Mesenchymal stem cell (in vitro differentiated cells and primary cell): ENCODE measurements around the gene SCRN2.

Experiments used
- DNase-seq: peaks from one replicate; pipeline ENCODE4 v3.0.0-alpha.2; 2013
- H2AFZ ChIP-seq: one replicate; pipeline ENCODE4 v1.6.1; 2013; ENCODE audit warnings: low read depth, mild to moderate bottlenecking, control low read depth, inconsistent platforms, low read length, moderate library complexity
- H2AK5ac ChIP-seq: 2 replicates; pipeline ENCODE4 v1.6.1; 2013; ENCODE audit warnings: low read length, moderate library complexity, mild to moderate bottlenecking, inconsistent platforms; ENCODE audit not compliant: severe bottlenecking
- H2BK120ac ChIP-seq: one replicate; pipeline ENCODE4 v1.6.1; 2013; ENCODE audit warnings: low read depth, mild to moderate bottlenecking, inconsistent platforms, low read length, moderate library complexity
- H2BK12ac ChIP-seq, 2 experiments: one replicate each; pipeline ENCODE4 v1.6.1; 2013; ENCODE audit warnings: inconsistent platforms in 2 of 2, low read length in 2 of 2, mild to moderate bottlenecking in 2 of 2, moderate library complexity in 2 of 2, control low read depth in 1 of 2
- H2BK15ac ChIP-seq: one replicate; pipeline ENCODE4 v1.6.1; 2013; ENCODE audit warnings: mild to moderate bottlenecking, low read depth, inconsistent platforms; ENCODE audit not compliant: poor library complexity, severe bottlenecking
- H2BK5ac ChIP-seq: 2 replicates; pipeline ENCODE4 v1.6.1; 2013; ENCODE audit warnings: low read depth, mild to moderate bottlenecking, low read length, control low read depth, inconsistent platforms; ENCODE audit not compliant: poor library complexity, severe bottlenecking
- H3K14ac ChIP-seq, 2 experiments: one replicate each; pipeline ENCODE4 v1.6.1; 2013; ENCODE audit warnings: inconsistent platforms in 2 of 2, low read length in 2 of 2, control low read depth in 1 of 2, mild to moderate bottlenecking in 1 of 2, moderate library complexity in 1 of 2
- H3K18ac ChIP-seq, 2 experiments: one replicate each; pipeline ENCODE4 v1.6.1; 2013; ENCODE audit warnings: inconsistent platforms in 2 of 2, low read length in 2 of 2, control low read depth in 1 of 2, low read depth in 1 of 2, mild to moderate bottlenecking in 1 of 2
- H3K23ac ChIP-seq, 2 experiments: one replicate each; pipeline ENCODE4 v1.6.1; 2013; ENCODE audit warnings: inconsistent platforms in 2 of 2, low read length in 2 of 2, mild to moderate bottlenecking in 2 of 2, moderate library complexity in 2 of 2, control low read depth in 1 of 2
- H3K27ac ChIP-seq: 2 replicates; pipeline ENCODE4 v1.5.1; 2013; ENCODE audit warnings: mild to moderate bottlenecking, moderate library complexity, low read length, control low read depth, inconsistent platforms; ENCODE audit not compliant: poor library complexity, severe bottlenecking
- H3K27me3 ChIP-seq, 2 experiments: 2 replicates each; pipeline versions ENCODE4 v1.6.1 to v1.7.0; 2013; ENCODE audit warnings: low read length in 2 of 2, mild to moderate bottlenecking in 2 of 2, moderate library complexity in 2 of 2, control low read depth in 1 of 2, inconsistent platforms in 1 of 2; ENCODE audit not compliant: control insufficient read depth in 1 of 2, insufficient read depth in 1 of 2
- H3K36me3 ChIP-seq, 2 experiments: 2 replicates each; pipeline versions ENCODE4 v1.6.1 to v1.7.0; 2013; ENCODE audit warnings: low read length in 2 of 2, control low read depth in 1 of 2, inconsistent platforms in 1 of 2, low read depth in 1 of 2, mild to moderate bottlenecking in 1 of 2; ENCODE audit not compliant: insufficient read depth in 2 of 2, control insufficient read depth in 1 of 2
- H3K4ac ChIP-seq, 2 experiments: one replicate each; pipeline ENCODE4 v1.6.1; 2013; ENCODE audit warnings: inconsistent platforms in 2 of 2, low read length in 2 of 2, mild to moderate bottlenecking in 2 of 2, moderate library complexity in 2 of 2, control low read depth in 1 of 2, low read depth in 1 of 2
- H3K4me1 ChIP-seq: 2 replicates; pipeline ENCODE4 v1.6.1; 2013; ENCODE audit warnings: low read depth, low read length, control low read depth; ENCODE audit not compliant: control insufficient read depth, insufficient read depth
- H3K4me2 ChIP-seq: 2 replicates; pipeline ENCODE4 v1.6.1; 2013; ENCODE audit warnings: low read length, mild to moderate bottlenecking, inconsistent platforms; ENCODE audit not compliant: poor library complexity, severe bottlenecking
- H3K4me3 ChIP-seq, 2 experiments: 2 replicates each; pipeline versions ENCODE4 v1.5.1 to v1.7.0; 2013; ENCODE audit warnings: low read length in 2 of 2, mild to moderate bottlenecking in 2 of 2, control low read depth in 1 of 2, low read depth in 1 of 2; ENCODE audit not compliant: insufficient read depth in 1 of 2
- H3K79me1 ChIP-seq: replicated peaks from 2 replicates; pipeline ENCODE4 v1.6.1; 2013; ENCODE audit warnings: mild to moderate bottlenecking, control low read depth, low read length, inconsistent platforms; ENCODE audit not compliant: poor library complexity, severe bottlenecking
- H3K9ac ChIP-seq: 2 replicates; pipeline ENCODE4 v1.7.0; 2013; ENCODE audit warnings: mild to moderate bottlenecking, low read length, moderate library complexity
- H3K9me3 ChIP-seq: 2 replicates; pipeline ENCODE4 v1.7.0; 2013; ENCODE audit warnings: mild to moderate bottlenecking, low read length; ENCODE audit not compliant: control insufficient read depth
- H4K8ac ChIP-seq: one replicate; pipeline ENCODE4 v1.6.1; 2013; ENCODE audit warnings: inconsistent platforms, mild to moderate bottlenecking, low read length, moderate library complexity
- H4K91ac ChIP-seq: one replicate; pipeline ENCODE4 v1.6.1; 2013; ENCODE audit warnings: mild to moderate bottlenecking, low read length, inconsistent platforms
- WGBS: methylation state at CpG from one replicate; pipeline ENCODE4 v1.1.7; 2013; ENCODE audit warnings: mixed read lengths; 5-methylcytosine and 5-hydroxymethylcytosine counted together

SCRN2 gene

GRCh38 chr17:47816947-47817346 is 24.1 kb downstream of the SCRN2 start:
- no peak overlapping the region for H3K14ac ChIP-seq
- no peak overlapping the region for H3K4me3 ChIP-seq
- no peak overlapping the region for H3K4me2 ChIP-seq
- DNase-seq = no peak
- H3K9me3 ChIP-seq = no peaks in the 10 kb centered on the region
- H3K36me3 ChIP-seq = peaks cover 19 to 79% of the 10 kb centered on the region in 2 experiments
- no peak overlapping the region for H2BK120ac ChIP-seq
- no peak overlapping the region for H2AK5ac ChIP-seq
- no peak overlapping the region for H4K91ac ChIP-seq
- no peak overlapping the region for H3K23ac ChIP-seq
- H3K27me3 ChIP-seq = peaks cover 0 to 8% of the 10 kb centered on the region in 2 experiments
- H2BK12ac ChIP-seq = no peak overlapping the region
- peaks cover 16% of the 10 kb centered on the region for H3K79me1 ChIP-seq
- H2AFZ ChIP-seq = no peak overlapping the region
- no peak overlapping the region for H3K18ac ChIP-seq
- H3K9ac ChIP-seq = no peak overlapping the region
- 98% methylated on average over 10 of the region's 10 CpGs for WGBS
- H3K27ac ChIP-seq = no peak overlapping the region
- H4K8ac ChIP-seq = no peak overlapping the region
- no peak overlapping the region for H2BK15ac ChIP-seq
- no peak overlapping the region for H3K4ac ChIP-seq
- H3K4me1 ChIP-seq = peaks cover 13% of the 10 kb centered on the region
- H2BK5ac ChIP-seq = no peak overlapping the region

- Histone ChIP-seq H3K27ac (no peak overlapping the region), H4K8ac (no peak overlapping the region), H3K4ac (no peak overlapping the region), H2BK5ac (no peak overlapping the region), H3K4me2 (no peak overlapping the region), H3K4me3 (no peak overlapping the region), H2BK120ac (no peak overlapping the region), H3K36me3 (peaks cover 19 to 83% of the 10 kb centered on the region in 2 experiments), H3K27me3 (peaks cover 0 to 8% of the 10 kb centered on the region in 2 experiments), H3K9me3 (no peaks in the 10 kb centered on the region), H2BK12ac (no peak overlapping the region), H4K91ac (no peak overlapping the region), H3K23ac (no peak overlapping the region), H3K9ac (no peak overlapping the region), H3K79me1 (peaks cover 13% of the 10 kb centered on the region), H2AFZ (no peak overlapping the region), H3K14ac (no peak overlapping the region), H3K4me1 (peaks cover 15% of the 10 kb centered on the region), H3K18ac (no peak overlapping the region), H2AK5ac (no peak overlapping the region), H2BK15ac (no peak overlapping the region)
- DNase-seq = no peak
- WGBS = 94% methylated on average over 17 of the region's 21 CpGs
Measured at GRCh38 chr17:47816111-47816735, 24.9 kb downstream of the SCRN2 start.

GRCh38 chr17:47815106-47815918 is 25.8 kb downstream of the SCRN2 start:
- 97% methylated on average over 20 of the region's 21 CpGs for WGBS
- no peak overlapping the region for H3K23ac ChIP-seq
- H2AK5ac ChIP-seq = no peak overlapping the region
- H3K18ac ChIP-seq = no peak overlapping the region
- peaks cover 7% of the 10 kb centered on the region for H3K79me1 ChIP-seq
- H3K14ac ChIP-seq = no peak overlapping the region
- H3K4me3 ChIP-seq = no peak overlapping the region
- peaks cover 19 to 87% of the 10 kb centered on the region in 2 experiments for H3K36me3 ChIP-seq
- H3K4ac ChIP-seq = no peak overlapping the region
- no peak overlapping the region for H3K9ac ChIP-seq
- H3K4me2 ChIP-seq = no peak overlapping the region
- H2BK15ac ChIP-seq = no peak overlapping the region
- H2AFZ ChIP-seq = no peak overlapping the region
- no peak overlapping the region for H4K8ac ChIP-seq
- no peaks in the 10 kb centered on the region for H3K9me3 ChIP-seq
- H4K91ac ChIP-seq = no peak overlapping the region
- peaks cover 15% of the 10 kb centered on the region for H3K4me1 ChIP-seq
- H3K27me3 ChIP-seq = peaks cover 0 to 8% of the 10 kb centered on the region in 2 experiments
- no peak overlapping the region for H2BK12ac ChIP-seq
- no peak overlapping the region for H2BK120ac ChIP-seq
- DNase-seq = no peak
- H3K27ac ChIP-seq = no peak overlapping the region
- no peak overlapping the region for H2BK5ac ChIP-seq

- Histone ChIP-seq H2BK120ac (no peak overlapping the region), H2AK5ac (no peak overlapping the region), H3K14ac (no peak overlapping the region), H2BK5ac (no peak overlapping the region), H3K27me3 (peaks cover 0 to 12% of the 10 kb centered on the region in 2 experiments), H3K9ac (no peak overlapping the region), H3K4ac (no peak overlapping the region), H3K4me3 (no peak overlapping the region), H3K4me2 (no peak overlapping the region), H4K8ac (no peak overlapping the region), H3K18ac (no peak overlapping the region), H4K91ac (no peak overlapping the region), H3K36me3 (peaks cover 25 to 83% of the 10 kb centered on the region in 2 experiments), H3K27ac (no peak overlapping the region), H3K23ac (no peak overlapping the region), H2AFZ (no peak overlapping the region), H2BK15ac (no peak overlapping the region), H2BK12ac (no peak overlapping the region), H3K4me1 (peaks cover 20% of the 10 kb centered on the region), H3K9me3 (no peaks in the 10 kb centered on the region), H3K79me1 (no peaks in the 10 kb centered on the region)
- 96% methylated on average over 22 of the region's 22 CpGs for WGBS
- DNase-seq = no peak
Measured at GRCh38 chr17:47813512-47814031, 27.5 kb downstream of the SCRN2 start.
